ENCODE measurements around the gene CSPG5.

Gene CSPG5, protein sequence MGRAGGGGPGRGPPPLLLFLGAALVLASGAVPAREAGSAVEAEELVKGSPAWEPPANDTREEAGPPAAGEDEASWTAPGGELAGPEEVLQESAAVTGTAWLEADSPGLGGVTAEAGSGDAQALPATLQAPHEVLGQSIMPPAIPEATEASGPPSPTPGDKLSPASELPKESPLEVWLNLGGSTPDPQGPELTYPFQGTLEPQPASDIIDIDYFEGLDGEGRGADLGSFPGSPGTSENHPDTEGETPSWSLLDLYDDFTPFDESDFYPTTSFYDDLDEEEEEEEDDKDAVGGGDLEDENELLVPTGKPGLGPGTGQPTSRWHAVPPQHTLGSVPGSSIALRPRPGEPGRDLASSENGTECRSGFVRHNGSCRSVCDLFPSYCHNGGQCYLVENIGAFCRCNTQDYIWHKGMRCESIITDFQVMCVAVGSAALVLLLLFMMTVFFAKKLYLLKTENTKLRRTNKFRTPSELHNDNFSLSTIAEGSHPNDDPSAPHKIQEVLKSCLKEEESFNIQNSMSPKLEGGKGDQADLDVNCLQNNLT

DNA sequence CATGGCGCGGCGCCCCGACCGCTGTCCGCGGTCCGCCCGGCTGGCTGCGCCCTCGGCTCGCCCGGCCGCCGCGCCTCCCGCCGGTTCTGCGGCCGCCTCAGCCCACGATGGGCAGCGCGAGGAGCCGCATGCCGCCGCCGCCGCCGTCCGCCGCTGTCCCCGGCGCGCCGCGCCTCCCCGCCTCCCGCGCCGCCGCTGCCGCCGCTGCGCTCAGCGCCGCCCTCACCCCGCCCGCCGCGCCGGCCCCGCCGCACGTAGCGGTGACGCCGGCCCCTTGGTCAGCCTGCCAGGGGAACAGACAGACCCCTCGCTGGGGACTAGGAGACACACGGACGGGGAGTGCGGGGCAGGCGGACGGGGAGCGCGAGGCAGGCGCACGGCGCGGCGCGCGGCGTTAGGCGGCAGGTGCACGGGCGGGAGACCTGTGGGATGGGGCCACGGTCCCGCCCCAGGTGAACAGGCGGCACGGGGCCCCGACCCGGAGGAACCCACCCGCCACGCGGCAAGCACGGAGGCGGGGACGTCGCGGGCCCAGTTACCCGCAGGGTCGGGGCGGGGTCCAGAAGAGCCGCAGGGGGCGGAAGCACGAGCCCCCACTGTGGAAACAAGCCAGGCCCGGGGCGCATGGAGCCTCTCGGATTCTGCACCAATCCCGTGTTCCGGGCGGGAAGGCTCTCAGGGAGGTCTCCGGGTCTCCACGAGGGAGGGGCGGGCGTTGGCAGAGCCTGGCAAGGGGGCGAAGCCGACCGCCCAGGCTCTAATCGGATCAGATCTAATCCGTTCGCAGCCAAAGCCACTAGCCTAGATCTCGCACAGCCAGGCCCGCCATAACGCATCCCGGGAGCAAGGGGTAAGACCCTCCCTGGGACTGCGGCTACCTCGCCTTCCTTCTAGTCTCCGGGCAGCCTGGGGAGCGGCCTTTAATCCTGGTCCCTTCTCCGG lies at the start of gene CSPG5:
TSS of gene CSPG5 (minus strand) at position 175 of the 942 bp plus-strand sequence. CDS start at position 3, 172 bp downstream.
- no peaks in the 10 kb centered on the region for H3K9me3 ChIP-seq (ENCODE audit: control insufficient read depth, insufficient read depth, low read length)
- no peak within 1 kb of the TSS for H3K9ac ChIP-seq (ENCODE audit: low read depth, low read length)
- H3K4me3 ChIP-seq (ENCODE audit: low read depth, low read length), result peak within 1 kb of the TSS; percentile 63
- H3K4me1 ChIP-seq (ENCODE audit: control insufficient read depth, insufficient read depth, low read length), result peaks cover 4% of the 10 kb centered on the region; the same call in 1 of the 2 replicates
- H3K27ac ChIP-seq (ENCODE audit: low read depth, low read length), result no peak within 1 kb of the TSS
- H3K27me3 ChIP-seq (ENCODE audit: control insufficient read depth, insufficient read depth, low read length), result peaks cover 34% of the 10 kb centered on the region
- H3K36me3 ChIP-seq (ENCODE audit: control insufficient read depth, insufficient read depth, low read length), result no peaks in the 10 kb centered on the region

DNA sequence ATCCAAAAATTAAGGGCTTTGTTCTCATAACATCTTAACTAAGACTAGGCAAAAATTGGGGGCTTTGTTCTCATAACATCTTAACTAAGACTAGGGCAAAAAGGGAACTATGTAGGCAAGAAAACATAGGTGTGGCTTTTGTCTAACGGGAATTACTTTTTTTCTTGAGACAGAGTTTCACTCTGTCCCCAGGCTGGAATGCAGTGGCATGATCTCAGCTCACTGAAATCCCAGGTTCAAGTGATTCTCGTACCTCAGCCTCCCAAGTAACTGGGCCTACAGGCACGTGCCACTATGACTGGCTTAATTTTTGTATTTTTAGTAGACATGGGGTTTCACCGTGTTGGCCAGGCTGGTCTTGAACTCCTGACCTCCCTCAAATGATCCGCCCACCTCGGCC lies 49.8 kb upstream of the CSPG5 start:
- Histone ChIP-seq H3K27me3 (ENCODE audit: control insufficient read depth, insufficient read depth, low read length) (no peaks in the 10 kb centered on the region), H3K9me3 (ENCODE audit: control insufficient read depth, insufficient read depth, low read length) (no peaks in the 10 kb centered on the region), H3K9ac (ENCODE audit: low read depth, low read length) (no peak overlapping the region), H3K4me3 (ENCODE audit: low read depth, low read length) (no peak overlapping the region), H3K36me3 (ENCODE audit: control insufficient read depth, insufficient read depth, low read length) (peaks cover 98% of the 10 kb centered on the region), H3K4me1 (ENCODE audit: control insufficient read depth, insufficient read depth, low read length) (no peaks in the 10 kb centered on the region), H3K27ac (ENCODE audit: low read depth, low read length) (no peak overlapping the region)

DNA sequence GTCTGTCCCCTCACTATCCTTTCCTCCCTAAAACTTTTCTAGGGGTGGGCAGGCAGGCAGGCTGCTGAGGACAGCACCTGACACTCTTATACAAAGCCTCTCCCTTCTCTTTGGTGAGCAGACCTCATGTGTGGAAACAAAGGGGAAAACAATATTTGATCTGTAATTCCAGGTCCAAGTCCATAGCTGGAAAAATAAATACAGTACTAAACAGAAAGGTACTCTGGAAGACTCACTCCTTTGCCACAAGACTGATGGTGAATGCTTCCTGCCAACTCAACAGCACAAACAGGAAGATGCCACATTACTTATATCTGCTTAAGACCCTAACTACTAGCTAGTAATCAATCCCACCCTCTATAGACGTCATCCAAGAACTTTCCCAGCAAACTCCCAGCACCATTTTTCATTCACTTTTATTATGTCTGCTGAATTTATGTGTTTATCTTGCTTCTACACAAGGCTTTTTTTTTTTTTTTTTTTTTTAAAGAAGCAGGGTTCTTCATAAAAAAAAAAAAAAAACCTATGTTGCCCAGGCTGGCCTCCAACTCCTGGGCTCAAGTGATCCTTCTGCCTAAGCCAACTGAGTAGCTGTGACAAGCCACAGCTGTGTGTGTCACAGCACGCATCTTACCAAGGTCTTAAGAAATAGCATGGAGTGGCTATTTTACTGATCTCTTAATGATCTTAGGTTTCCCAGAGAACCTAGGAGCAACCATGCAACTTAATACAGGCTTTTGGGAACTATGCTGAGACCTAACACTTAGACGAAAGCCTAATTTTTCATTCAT lies 44.2 kb upstream of the CSPG5 start:
- Histone ChIP-seq H3K9ac (ENCODE audit: low read depth, low read length) (no peak overlapping the region), H3K4me3 (ENCODE audit: low read depth, low read length) (no peak overlapping the region), H3K36me3 (ENCODE audit: control insufficient read depth, insufficient read depth, low read length) (peaks cover 98% of the 10 kb centered on the region), H3K27ac (ENCODE audit: low read depth, low read length) (no peak overlapping the region), H3K4me1 (ENCODE audit: control insufficient read depth, insufficient read depth, low read length) (no peaks in the 10 kb centered on the region), H3K27me3 (ENCODE audit: control insufficient read depth, insufficient read depth, low read length) (no peaks in the 10 kb centered on the region), H3K9me3 (ENCODE audit: control insufficient read depth, insufficient read depth, low read length) (no peaks in the 10 kb centered on the region)

DNA sequence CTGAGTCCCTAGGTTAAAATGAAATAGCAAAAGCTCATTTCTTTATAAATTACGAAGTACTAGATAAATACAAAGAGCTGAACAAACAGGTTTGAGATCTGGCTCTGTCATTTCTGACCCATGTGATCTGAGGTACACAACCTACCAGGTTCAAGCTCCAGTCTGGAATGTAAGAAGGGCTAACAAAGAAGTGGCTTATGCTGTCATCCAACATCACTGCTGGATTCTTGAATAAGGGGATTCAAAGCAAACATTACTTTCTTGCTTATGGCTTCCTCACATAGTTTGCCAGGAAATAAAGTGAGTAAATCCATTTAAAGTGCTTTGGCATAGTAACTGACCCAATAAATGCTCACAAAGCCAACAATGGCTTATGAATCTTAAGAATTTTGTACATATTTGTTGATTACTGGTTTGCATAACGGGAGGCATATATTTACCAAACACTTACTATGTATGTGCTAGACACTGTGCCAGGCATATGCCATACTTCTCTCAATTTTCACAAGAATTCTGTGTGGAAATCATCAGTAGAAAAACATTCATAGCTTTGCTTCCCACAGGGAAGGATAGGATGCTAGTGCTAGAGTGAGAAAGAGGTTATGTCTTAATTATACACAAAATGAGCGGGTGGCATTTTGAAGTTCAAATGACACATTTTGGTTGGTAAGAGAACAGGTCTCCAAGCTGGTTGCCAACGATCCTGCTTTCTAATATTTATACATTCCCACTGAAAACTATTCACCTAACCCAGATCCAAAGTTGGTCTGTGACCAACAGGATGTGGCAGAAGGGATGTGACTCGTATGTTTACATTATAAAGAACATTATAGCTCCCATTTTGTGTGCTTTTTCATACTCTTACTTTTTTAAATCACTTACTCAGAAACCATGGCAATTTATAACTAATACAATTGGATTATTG lies 38.7 kb upstream of the CSPG5 start:
- no peaks in the 10 kb centered on the region for H3K27me3 ChIP-seq (ENCODE audit: control insufficient read depth, insufficient read depth, low read length)
- peaks cover 7% of the 10 kb centered on the region; the same call in 1 of the 2 replicates for H3K4me1 ChIP-seq (ENCODE audit: control insufficient read depth, insufficient read depth, low read length)
- no peak overlapping the region for H3K4me3 ChIP-seq (ENCODE audit: low read depth, low read length)
- peaks cover 92% of the 10 kb centered on the region for H3K36me3 ChIP-seq (ENCODE audit: control insufficient read depth, insufficient read depth, low read length)
- H3K9ac ChIP-seq (ENCODE audit: low read depth, low read length), result no peak overlapping the region
- no peak overlapping the region for H3K27ac ChIP-seq (ENCODE audit: low read depth, low read length)
- H3K9me3 ChIP-seq (ENCODE audit: control insufficient read depth, insufficient read depth, low read length), result no peaks in the 10 kb centered on the region

DNA sequence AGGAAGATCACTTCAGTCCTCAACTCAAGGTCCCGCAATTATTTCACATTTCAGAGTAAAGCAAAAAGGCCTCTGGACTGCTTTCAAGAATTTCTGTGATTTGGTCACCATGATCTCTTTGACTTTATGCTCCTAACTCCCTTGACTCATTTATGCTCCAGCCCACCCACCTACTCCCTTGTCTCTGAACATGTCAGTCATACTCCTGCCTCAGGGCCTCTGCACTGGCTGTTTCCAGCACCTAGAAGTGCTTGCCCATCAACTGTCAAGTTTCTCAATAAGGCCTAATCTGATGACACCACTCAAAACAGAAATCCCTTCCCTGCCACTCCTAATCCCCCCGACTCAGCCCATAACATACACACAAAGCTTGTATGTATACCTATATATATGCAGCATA lies 36.1 kb upstream of the CSPG5 start:
- no peak overlapping the region for H3K27ac ChIP-seq (ENCODE audit: low read depth, low read length)
- no peak overlapping the region for H3K4me3 ChIP-seq (ENCODE audit: low read depth, low read length)
- H3K9me3 ChIP-seq (ENCODE audit: control insufficient read depth, insufficient read depth, low read length), result no peaks in the 10 kb centered on the region
- H3K9ac ChIP-seq (ENCODE audit: low read depth, low read length), result no peak overlapping the region
- peaks cover 7% of the 10 kb centered on the region; the same call in 1 of the 2 replicates for H3K4me1 ChIP-seq (ENCODE audit: control insufficient read depth, insufficient read depth, low read length)
- no peaks in the 10 kb centered on the region for H3K27me3 ChIP-seq (ENCODE audit: control insufficient read depth, insufficient read depth, low read length)
- H3K36me3 ChIP-seq (ENCODE audit: control insufficient read depth, insufficient read depth, low read length), result peaks cover 94% of the 10 kb centered on the region

DNA sequence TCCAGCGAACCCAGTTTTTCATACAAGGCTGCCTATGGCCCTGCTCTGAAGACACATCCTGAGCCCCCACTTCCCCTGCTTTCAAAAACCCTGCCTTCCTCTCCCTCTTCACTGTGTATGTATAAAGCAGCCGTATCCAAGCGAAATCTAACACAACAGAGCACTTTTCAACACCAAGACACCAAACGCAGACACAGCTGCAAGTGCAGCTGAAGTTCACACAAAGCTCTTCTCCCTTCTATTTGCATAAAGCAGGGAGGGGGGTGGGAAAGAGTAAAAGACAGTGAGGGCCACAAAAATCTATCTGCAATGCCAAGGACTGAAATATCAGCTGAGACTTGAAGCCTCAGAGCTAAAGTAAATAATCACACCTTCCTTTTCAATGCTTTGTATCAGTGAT lies 35.1 kb upstream of the CSPG5 start:
- Histone ChIP-seq H3K9ac (ENCODE audit: low read depth, low read length) (no peak overlapping the region), H3K4me1 (ENCODE audit: control insufficient read depth, insufficient read depth, low read length) (peaks cover 7% of the 10 kb centered on the region; the same call in 1 of the 2 replicates), H3K27ac (ENCODE audit: low read depth, low read length) (no peak overlapping the region), H3K4me3 (ENCODE audit: low read depth, low read length) (no peak overlapping the region), H3K36me3 (ENCODE audit: control insufficient read depth, insufficient read depth, low read length) (peaks cover 92% of the 10 kb centered on the region), H3K9me3 (ENCODE audit: control insufficient read depth, insufficient read depth, low read length) (no peaks in the 10 kb centered on the region), H3K27me3 (ENCODE audit: control insufficient read depth, insufficient read depth, low read length) (no peaks in the 10 kb centered on the region)

DNA sequence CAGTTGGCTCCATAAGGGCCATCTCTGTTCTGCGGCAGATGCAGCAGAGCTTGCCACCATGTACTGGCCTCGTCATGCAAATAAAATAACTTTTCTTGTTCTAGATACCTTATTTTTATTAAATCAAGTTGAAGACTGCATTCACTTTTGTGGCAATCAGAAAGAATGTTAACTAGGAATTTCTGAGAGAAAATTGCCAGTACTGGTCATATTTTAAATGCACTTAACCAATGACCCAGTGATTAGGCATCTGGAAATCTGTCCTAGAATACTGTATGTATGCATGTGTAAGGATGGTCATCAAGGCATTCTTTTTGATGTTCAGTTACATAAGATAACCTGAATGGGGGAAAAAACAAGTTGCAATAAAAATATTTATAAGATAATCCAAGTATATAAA lies 34.2 kb upstream of the CSPG5 start:
- H3K27me3 ChIP-seq (ENCODE audit: control insufficient read depth, insufficient read depth, low read length), result no peaks in the 10 kb centered on the region
- no peak overlapping the region for H3K4me3 ChIP-seq (ENCODE audit: low read depth, low read length)
- no peaks in the 10 kb centered on the region for H3K9me3 ChIP-seq (ENCODE audit: control insufficient read depth, insufficient read depth, low read length)
- H3K9ac ChIP-seq (ENCODE audit: low read depth, low read length), result no peak overlapping the region
- peaks cover 7% of the 10 kb centered on the region; the same call in 1 of the 2 replicates for H3K4me1 ChIP-seq (ENCODE audit: control insufficient read depth, insufficient read depth, low read length)
- H3K36me3 ChIP-seq (ENCODE audit: control insufficient read depth, insufficient read depth, low read length), result peaks cover 92% of the 10 kb centered on the region
- no peak overlapping the region for H3K27ac ChIP-seq (ENCODE audit: low read depth, low read length)

DNA sequence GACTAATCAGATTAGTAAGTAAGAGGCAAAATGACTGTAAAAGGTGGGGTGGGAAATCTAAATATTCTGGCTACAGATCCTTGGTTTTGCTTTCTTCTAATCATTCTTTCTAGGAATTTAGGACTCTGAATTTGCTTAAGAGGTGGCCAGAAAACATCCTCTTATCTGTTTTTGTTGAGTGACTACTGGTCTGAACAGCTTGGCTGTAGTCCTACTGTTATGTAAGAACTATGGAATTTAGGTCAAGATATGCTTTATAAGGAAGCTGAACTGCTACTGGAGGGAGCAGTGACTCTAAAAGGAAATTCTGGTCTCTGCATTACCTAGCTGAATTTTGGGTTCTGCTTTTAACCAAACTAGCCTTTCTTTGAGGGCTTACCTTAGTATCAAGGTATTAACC lies 33.5 kb upstream of the CSPG5 start:
- Histone ChIP-seq H3K4me1 (ENCODE audit: control insufficient read depth, insufficient read depth, low read length) (peaks cover 7% of the 10 kb centered on the region; the same call in 1 of the 2 replicates), H3K27ac (ENCODE audit: low read depth, low read length) (no peak overlapping the region), H3K9ac (ENCODE audit: low read depth, low read length) (no peak overlapping the region), H3K9me3 (ENCODE audit: control insufficient read depth, insufficient read depth, low read length) (no peaks in the 10 kb centered on the region), H3K36me3 (ENCODE audit: control insufficient read depth, insufficient read depth, low read length) (peaks cover 92% of the 10 kb centered on the region), H3K27me3 (ENCODE audit: control insufficient read depth, insufficient read depth, low read length) (no peaks in the 10 kb centered on the region), H3K4me3 (ENCODE audit: low read depth, low read length) (no peak overlapping the region)

DNA sequence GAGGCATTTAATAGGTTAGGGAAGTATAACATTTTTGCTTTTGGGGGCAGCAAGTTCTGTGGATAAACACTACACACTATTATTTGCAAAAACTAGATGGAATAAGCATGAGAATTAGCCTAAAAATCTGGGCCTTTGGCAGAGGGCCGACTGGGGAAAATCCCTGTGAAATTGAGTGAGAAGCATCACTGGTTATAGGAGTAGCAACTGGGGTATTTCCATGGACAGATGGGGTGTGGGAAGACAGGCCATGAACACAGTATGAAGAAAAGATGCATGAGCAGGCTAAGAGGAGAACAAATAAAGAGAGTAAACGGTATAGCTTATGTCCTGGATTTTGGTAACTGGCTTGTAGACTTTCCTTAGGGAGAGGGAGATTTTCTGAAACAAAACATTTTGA lies 32.9 kb upstream of the CSPG5 start:
- Histone ChIP-seq H3K4me3 (ENCODE audit: low read depth, low read length) (no peak overlapping the region), H3K4me1 (ENCODE audit: control insufficient read depth, insufficient read depth, low read length) (peaks cover 7% of the 10 kb centered on the region; the same call in 1 of the 2 replicates), H3K9me3 (ENCODE audit: control insufficient read depth, insufficient read depth, low read length) (no peaks in the 10 kb centered on the region), H3K27me3 (ENCODE audit: control insufficient read depth, insufficient read depth, low read length) (no peaks in the 10 kb centered on the region), H3K9ac (ENCODE audit: low read depth, low read length) (no peak overlapping the region), H3K27ac (ENCODE audit: low read depth, low read length) (no peak overlapping the region), H3K36me3 (ENCODE audit: control insufficient read depth, insufficient read depth, low read length) (peaks cover 92% of the 10 kb centered on the region)

Data from HUES48 (cell line).